ENCODE results near the gene MAIP1.
A peak's percentile ranks its signal among the peaks of the same experiment; 100 is the strongest.
"Not testable (repeated sequence)": the region's sequence is repeated elsewhere in the genome, so short reads cannot be mapped to it uniquely, and the experiment has no call there.

The MAIP1 gene

GRCh38 chr2:199955339-199956061 is at the start of gene MAIP1, which contains the start of gene TYW5:
TSS of gene MAIP1 (plus strand) at chr2:199955582. CDS start at chr2:199955799, 217 bp downstream.
TSS of gene TYW5 (minus strand) at chr2:199955491. CDS start at chr2:199955470, 21 bp downstream.
- peak; percentile 76 to 77 for DNase-seq

DNA sequence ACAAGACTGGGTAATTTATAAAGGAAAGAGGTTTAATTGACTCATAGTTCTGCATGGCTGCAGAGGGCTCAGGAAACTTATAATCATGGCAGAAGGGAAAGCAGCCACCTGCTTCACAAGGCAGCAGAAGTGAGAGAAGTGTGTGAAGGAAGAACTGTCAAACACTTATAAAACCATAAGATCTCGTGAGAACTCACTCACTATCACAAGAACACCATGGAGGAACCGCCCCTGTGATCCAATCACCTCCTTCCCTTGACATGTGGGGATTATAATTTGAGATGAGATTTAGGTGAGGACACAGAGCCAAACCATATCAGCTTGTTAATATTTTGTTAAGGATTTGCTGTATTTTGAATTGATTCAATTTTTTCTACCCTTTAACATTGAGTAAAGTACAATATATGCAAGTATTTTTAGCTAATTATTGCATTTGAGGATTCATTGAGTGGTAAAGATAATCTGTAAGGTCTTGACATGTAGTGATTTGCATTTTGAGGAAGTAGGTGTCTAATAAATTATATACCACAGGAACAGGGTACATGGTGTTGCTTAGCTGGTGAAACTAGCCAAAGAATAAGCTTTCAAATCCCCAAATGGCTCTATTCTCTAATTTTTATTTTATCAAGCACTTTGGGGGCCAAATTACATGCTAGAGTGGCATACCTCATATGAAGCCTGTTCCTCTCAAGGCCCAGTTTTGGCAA is 48.2 kb upstream of the MAIP1 start:
- no peak for DNase-seq

DNA sequence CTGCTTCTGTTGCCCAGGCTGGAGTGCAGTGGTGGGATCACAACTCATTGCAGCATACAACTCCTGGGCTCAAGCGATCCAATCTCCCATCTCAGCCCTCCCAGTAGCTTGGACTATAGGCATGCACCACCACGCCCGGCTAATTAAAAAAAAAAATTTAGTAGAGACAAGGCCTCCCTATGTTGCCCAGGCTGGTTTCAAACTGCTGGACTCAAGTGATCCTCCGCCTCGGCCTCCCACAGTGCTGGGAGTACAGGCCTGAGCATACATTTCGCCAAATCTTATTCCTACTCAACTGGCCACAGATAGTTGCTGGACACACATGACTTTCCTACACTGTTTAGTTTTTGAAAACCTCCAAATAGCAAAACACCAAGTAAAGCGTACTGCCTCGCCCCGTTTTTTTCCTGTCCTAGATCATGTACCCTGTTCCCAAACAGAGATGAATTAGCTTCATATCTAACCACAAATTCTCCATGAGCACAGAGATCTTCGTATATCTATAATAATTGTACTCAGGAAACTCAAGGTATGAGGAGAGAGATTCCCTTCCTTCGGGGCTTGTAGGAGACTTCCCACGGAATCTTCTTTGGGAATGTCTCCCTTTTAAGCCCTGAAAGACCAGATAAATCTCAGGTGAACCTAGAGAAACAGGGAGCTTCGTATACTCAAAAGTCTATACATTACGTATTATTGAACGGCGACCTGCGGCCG is 44.9 kb upstream of the MAIP1 start:
- DNase-seq, result no peak

GRCh38 chr2:199911052-199911876 is 44.1 kb upstream of the MAIP1 start, which contains the start of gene C2orf69:
TSS of gene C2orf69 (plus strand) at chr2:199911293. CDS start at chr2:199911439, 146 bp downstream.
- peak; percentile 90 to 94 for DNase-seq

GRCh38 chr2:199911877-199912161 is 43.6 kb upstream of the MAIP1 start:
- DNase-seq, result no peak

DNA sequence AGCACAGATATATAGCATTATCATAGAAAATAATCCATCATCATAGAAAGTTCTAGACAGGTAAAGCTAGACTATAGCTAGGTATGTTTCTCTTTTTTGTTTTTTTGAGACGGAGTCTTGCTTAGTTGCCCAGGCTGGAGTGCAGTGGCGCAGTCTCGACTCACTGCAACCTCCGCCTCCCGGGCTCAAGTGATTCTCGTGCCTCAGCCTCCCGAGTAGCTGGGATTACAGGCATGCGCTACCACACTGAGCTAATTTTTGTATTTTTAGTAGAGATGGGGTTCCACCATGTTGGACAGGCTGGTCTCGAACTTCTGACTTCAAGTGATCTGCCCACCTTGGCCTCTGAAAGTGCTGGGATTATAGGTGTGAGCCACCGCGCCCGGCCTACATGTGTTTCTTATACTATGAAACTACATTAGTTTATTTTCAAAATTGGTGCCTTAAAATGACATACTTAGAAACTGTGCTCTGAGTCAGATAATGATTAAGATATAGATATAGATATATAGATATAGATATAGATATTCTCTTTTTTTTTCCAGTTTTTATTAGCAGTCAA is 42.7 kb upstream of the MAIP1 start:
- DNase-seq, result not testable (repeated sequence)

DNA sequence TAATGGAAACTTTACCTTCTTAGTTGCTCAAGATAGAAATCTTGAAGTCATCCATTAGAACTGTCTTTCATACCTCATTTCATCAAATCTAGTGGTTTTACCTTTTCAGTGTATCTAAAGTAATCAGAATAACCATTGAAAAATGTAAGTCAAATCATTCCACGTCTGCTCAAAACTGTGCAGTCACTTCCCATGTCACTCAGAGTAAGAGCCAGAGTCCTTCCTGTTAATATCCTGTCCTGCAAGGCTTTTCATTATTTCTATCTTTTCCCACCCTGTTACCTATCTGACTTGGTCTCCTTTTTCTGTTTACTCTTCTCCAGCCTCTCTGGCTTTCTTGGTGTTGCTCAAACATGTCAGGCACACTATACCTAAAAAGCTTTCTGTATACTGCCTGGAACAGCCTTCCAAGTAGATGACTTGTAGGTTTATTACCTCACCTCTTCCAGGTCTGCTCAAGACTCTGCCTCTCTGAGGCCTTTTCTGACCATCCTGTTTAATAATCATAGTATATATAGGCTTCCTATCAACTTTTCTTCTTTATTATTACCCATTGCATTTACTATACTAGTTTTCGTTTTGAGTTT is 40.9 kb upstream of the MAIP1 start:
- DNase-seq, result no peak

GRCh38 chr2:199916980-199917379 is 38.4 kb upstream of the MAIP1 start:
- no peak for DNase-seq

DNA sequence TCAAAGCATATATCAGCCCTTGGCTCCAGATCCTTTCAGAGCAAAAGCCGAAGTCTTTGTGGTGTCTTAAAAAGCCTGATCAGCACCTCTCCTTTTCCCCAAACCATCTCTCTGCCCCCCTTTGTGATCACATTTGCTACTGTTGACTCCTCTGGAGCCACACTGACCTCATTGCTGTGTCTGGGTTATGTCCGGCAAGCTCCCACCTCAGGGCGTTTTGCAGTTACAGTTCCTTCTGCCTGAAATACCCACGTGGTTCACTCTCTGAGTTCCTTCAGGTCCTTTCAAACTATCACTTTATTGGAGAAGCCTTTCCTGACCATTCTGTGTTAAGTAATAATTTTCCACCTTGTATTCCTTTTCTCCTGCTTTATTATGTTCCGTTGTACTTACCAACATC is 32.5 kb upstream of the MAIP1 start:
- DNase-seq, result no peak

- no peak for DNase-seq
These were observed 31.5 kb upstream of the MAIP1 start for GRCh38 chr2:199923924-199924323.

DNA sequence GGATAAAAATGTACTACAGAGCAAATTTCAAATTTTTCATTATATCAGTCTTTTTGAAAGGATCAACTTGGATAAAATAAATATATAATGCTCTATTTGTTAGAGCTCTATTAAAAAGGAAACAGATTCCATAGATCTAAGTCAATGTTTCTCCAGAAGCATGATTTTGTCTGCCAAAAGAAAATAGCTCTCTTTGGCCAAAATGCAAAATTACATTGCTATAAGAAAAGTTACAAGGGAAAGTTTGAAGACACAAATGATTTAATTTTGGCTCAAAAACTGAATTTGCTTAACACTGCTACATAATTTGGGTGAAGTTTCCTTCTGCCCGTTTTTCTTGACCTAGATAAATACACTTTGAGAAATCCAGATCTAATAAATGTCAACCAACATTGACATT is 28.6 kb upstream of the MAIP1 start:
- DNase-seq, result no peak

DNA sequence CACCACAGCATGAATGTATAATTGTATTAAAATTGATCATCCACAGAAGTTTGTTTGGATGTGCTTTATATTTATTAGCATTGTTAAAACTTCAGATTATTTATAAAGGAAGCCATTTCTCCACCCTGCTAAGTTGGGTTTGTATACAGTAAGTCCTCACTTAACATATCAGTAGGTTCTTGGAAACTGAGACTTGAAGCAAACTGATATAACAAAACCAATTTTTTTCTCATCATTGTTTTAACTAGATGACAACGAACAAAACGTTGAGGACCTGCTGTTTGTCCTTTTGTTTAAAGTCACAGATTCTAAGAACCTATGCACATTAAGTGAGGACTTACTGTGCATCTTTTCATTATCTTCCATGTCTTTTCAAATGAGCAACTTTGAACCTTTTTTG is 27.2 kb upstream of the MAIP1 start:
- DNase-seq, result no peak

DNA sequence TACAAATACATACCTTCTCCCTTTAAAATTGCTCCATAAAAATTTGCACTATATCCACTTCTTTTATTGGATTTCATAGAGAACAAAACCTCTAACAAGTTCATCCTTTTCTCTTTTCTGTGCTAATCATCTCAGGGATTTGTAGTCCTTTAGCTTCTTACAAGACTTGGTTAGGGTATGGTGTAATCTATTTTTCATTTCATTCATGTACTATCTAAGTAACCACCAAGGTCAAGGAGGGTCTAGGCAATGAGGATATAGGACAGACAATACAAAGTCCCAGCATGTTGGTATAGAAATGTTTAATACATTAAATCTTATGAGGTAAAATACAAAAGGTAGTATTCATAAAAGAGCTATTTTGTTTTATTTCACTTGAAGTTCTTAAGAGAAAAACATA is 26.8 kb upstream of the MAIP1 start:
- no peak for DNase-seq

DNA sequence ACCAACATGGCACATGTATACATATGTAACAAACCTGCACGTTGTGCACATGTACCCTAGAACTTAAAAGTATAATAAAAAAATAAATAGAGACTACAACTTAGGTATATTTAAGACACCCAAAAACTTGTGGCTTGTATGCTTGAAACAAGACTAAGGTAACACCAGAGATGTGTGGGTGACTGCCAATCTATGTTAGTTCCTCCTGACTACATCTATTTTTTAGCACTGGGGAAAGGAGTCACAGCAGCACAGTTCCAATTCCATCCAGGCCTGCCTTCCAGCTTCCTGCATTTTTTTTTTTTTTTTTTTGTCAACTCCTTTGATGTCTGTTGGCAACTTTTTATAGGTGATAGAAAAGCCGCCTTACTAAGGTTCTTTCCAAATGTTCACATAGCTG is 26.1 kb upstream of the MAIP1 start:
- DNase-seq, result no peak

GRCh38 chr2:199932312-199932855 is 23.0 kb upstream of the MAIP1 start:
- no peak for DNase-seq

DNA sequence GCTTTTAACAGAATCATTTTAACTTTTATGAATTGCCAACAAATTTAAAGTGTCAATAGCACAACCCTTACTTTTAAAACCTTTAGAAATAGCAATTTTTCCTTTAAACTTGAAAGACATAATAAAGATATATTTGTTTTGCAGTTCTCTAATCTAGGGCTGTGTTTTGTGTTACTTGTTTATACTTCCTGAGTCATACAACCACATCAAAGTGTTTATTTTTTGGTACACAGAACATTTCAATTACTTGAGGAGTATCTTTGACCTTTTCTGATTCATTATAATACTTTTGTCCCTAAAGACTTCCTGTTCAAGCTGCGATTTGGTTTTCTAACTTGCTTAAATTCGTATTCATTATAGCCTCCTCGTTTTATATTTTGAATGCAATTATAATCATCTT is 21.9 kb upstream of the MAIP1 start:
- DNase-seq, result no peak

GRCh38 chr2:199936554-199936953 is 18.8 kb upstream of the MAIP1 start:
- DNase-seq, result no peak

- DNase-seq, result no peak
These were observed 15.0 kb upstream of the MAIP1 start for GRCh38 chr2:199940373-199940772.

- DNase-seq, result no peak
These were observed 12.0 kb upstream of the MAIP1 start for GRCh38 chr2:199943373-199943772.

- DNase-seq, result no peak
These were observed 9.2 kb upstream of the MAIP1 start for GRCh38 chr2:199946196-199946595.

- DNase-seq, result no peak
These were observed 8.5 kb upstream of the MAIP1 start for GRCh38 chr2:199946836-199947235.

GRCh38 chr2:199950396-199950795 is 5.0 kb upstream of the MAIP1 start:
- no peak for DNase-seq
